Liver (tissue), 9 donors: Measurements from ENCODE around the gene DIPK1A. TPM values are rescaled to one million over a fixed set of nuclear protein-coding genes. Genes with fewer than 3 reads are reported as not detected.

ENCODE experiments used
- DNase-seq: peaks from one replicate; pipeline ENCODE4 v3.0.0-alpha.2; 2017; ENCODE audit warnings: low spot score
- H3K27ac ChIP-seq, 2 donors: one replicate each; pipeline ENCODE4 v1.7.0; 2013; ENCODE audit warnings: inconsistent platforms in 2 of 2, low read length in 2 of 2, control low read depth in 1 of 2, low read depth in 1 of 2, mild to moderate bottlenecking in 1 of 2
- H3K27me3 ChIP-seq, 4 donors: one replicate each; pipeline versions ENCODE4 v1.6.1 to v1.7.0; 2013; ENCODE audit warnings: low read length in 3 of 4, inconsistent platforms in 1 of 4, mild to moderate bottlenecking in 1 of 4, moderate library complexity in 1 of 4; ENCODE audit not compliant: control insufficient read depth in 4 of 4, insufficient read depth in 4 of 4
- H3K36me3 ChIP-seq, 4 donors: one replicate each; pipeline versions ENCODE4 v1.6.1 to v1.7.0; 2013; ENCODE audit warnings: low read length in 3 of 4, mild to moderate bottlenecking in 3 of 4, low read depth in 1 of 4, moderate library complexity in 1 of 4; ENCODE audit not compliant: control insufficient read depth in 4 of 4, insufficient read depth in 3 of 4
- H3K4me1 ChIP-seq, 4 donors: one replicate each; pipeline versions ENCODE4 v1.6.1 to v1.7.0; 2013; ENCODE audit warnings: low read length in 3 of 4, mild to moderate bottlenecking in 3 of 4, moderate library complexity in 1 of 4; ENCODE audit not compliant: control insufficient read depth in 4 of 4, insufficient read depth in 4 of 4
- H3K4me3 ChIP-seq, 3 donors: one replicate each; pipeline versions ENCODE4 v1.6.1 to v1.7.0; 2013; ENCODE audit warnings: low read length in 3 of 3, control low read depth in 1 of 3, low read depth in 1 of 3, mild to moderate bottlenecking in 1 of 3
- H3K9ac ChIP-seq, 2 donors: one replicate each; pipeline ENCODE4 v1.7.0; 2013; ENCODE audit warnings: low read length in 2 of 2, mild to moderate bottlenecking in 2 of 2, moderate library complexity in 2 of 2, control low read depth in 1 of 2, low read depth in 1 of 2
- H3K9me3 ChIP-seq, 4 donors: one replicate each; pipeline versions ENCODE4 v1.6.1 to v1.7.0; 2013; ENCODE audit warnings: low read length in 3 of 4; ENCODE audit not compliant: control insufficient read depth in 4 of 4
- ATF3 ChIP-seq: IDR thresholded peaks from 2 replicates; pipeline ENCODE4 v1.6.1; 2016; ENCODE audit warnings: antibody characterized with exemption
- CTCF ChIP-seq: fragments of 150-350 bp; IDR thresholded peaks from 2 replicates; pipeline ENCODE4 v1.5.1; 2017; ENCODE audit warnings: improper control_type of control experiment, low read depth, low read length; ENCODE audit not compliant: missing input control
- EGR1 ChIP-seq, 2 donors: IDR thresholded peaks; 2 replicates each; pipeline ENCODE4 v1.6.1; 2016 to 2018; ENCODE audit warnings: antibody characterized with exemption in 2 of 2, low read depth in 2 of 2
- FOXA1 ChIP-seq: IDR thresholded peaks from 2 replicates; pipeline ENCODE4 v1.6.1; 2016; ENCODE audit warnings: antibody characterized with exemption
- FOXA2 ChIP-seq: IDR thresholded peaks from 2 replicates; pipeline ENCODE4 v1.6.1; 2016; ENCODE audit warnings: antibody characterized with exemption
- HNF4A ChIP-seq, 2 donors: conservative IDR thresholded peaks; 2 replicates each; pipeline ENCODE4 v1.6.1; 2016; ENCODE audit warnings: antibody characterized with exemption in 2 of 2, mild to moderate bottlenecking in 2 of 2
- HNF4G ChIP-seq: IDR thresholded peaks from 2 replicates; pipeline ENCODE4 v1.6.1; 2016; ENCODE audit warnings: antibody characterized with exemption
- JUND ChIP-seq, 2 donors: IDR thresholded peaks; 2 replicates each; pipeline ENCODE4 v1.6.1; 2016; ENCODE audit warnings: antibody characterized with exemption in 2 of 2
- MAX ChIP-seq: IDR thresholded peaks from 2 replicates; pipeline ENCODE4 v1.6.1; 2016; ENCODE audit warnings: antibody characterized with exemption
- NR2F2 ChIP-seq: IDR thresholded peaks from 2 replicates; pipeline ENCODE4 v1.6.1; 2016; ENCODE audit warnings: antibody characterized with exemption
- RAD21 ChIP-seq, 2 donors: IDR thresholded peaks; 2 replicates each; pipeline ENCODE4 v1.6.1; 2016; ENCODE audit warnings: antibody characterized with exemption in 2 of 2, mild to moderate bottlenecking in 2 of 2
- RXRA ChIP-seq, 2 donors: IDR thresholded peaks; 2 replicates each; pipeline ENCODE4 v1.6.1; 2017 to 2018; ENCODE audit warnings: antibody characterized with exemption in 2 of 2, mild to moderate bottlenecking in 1 of 2
- SP1 ChIP-seq: IDR thresholded peaks from 2 replicates; pipeline ENCODE4 v1.6.1; 2018; ENCODE audit warnings: antibody characterized with exemption, mild to moderate bottlenecking
- TAF1 ChIP-seq: conservative IDR thresholded peaks from 2 replicates; pipeline ENCODE4 v1.6.1; 2016; ENCODE audit warnings: antibody characterized with exemption, mild to moderate bottlenecking
- YY1 ChIP-seq: IDR thresholded peaks from 2 replicates; pipeline ENCODE4 v1.6.1; 2016; ENCODE audit warnings: antibody characterized with exemption, mild to moderate bottlenecking
- WGBS: extraction: QIAGEN DNeasy Blood & Tissue Kit; methylation state at CpG from one replicate; pipeline ENCODE4 v1.1.7; 2013; 5-methylcytosine and 5-hydroxymethylcytosine counted together
- polyA plus RNA-seq, 2 donors: library from polyadenylated mRNA; stranded (reverse) in 1 of 2; unstranded in 1 of 2; fragments of 200-250 nt in 1 of 2; fragments of >200 nt in 1 of 2; fragmentation: Nextera tagmentation in 1 of 2; extraction: Ambion mirVana in 1 of 2; gene quantifications; one replicate each; pipeline versions ENCODE4 v1.2.1 to v1.2.3, GENCODE V29; 2013 to 2015
- total RNA-seq, 2 donors: library from RNA; depleted of rRNA; stranded (reverse); fragments of >200 nt; gene quantifications; one replicate each; pipeline ENCODE4 v1.2.3, GENCODE V29; 2014
- donor health status: healthy.
- donor health status: healthy.
- donor health status: healthy.
- donor health status: healthy.
- donor health status: healthy.

The DIPK1A gene
- total and polyA plus RNA-seq, 4 donors, result 7.9 to 11.6 (median 10.2) TPM

- no peak for TF ChIP-seq RAD21 (IDR thresholded peaks at IDR 0.05)
- no peak for TF ChIP-seq SP1
- no peak for TF ChIP-seq JUND (IDR thresholded peaks at IDR 0.05)
- H3K27ac ChIP-seq, result no peak overlapping the region
- no peaks in the 10 kb centered on the region for H3K36me3 ChIP-seq
- H3K27me3 ChIP-seq, result no peaks in the 10 kb centered on the region
- no peaks in the 10 kb centered on the region for H3K9me3 ChIP-seq
- H3K4me1 ChIP-seq, result no peaks in the 10 kb centered on the region
- H3K9ac ChIP-seq, result no peak overlapping the region
- WGBS, result 44% methylated on average over 2 of the region's 2 CpGs
- H3K4me3 ChIP-seq, result no peak overlapping the region
- DNase-seq, result no peak
Observed at GRCh38 chr1:92989253-92989652, 28.0 kb upstream of the DIPK1A start.

GRCh38 chr1:92987462-92987861 lies 26.2 kb upstream of the DIPK1A start:
- no peak overlapping the region for H3K4me3 ChIP-seq
- H3K9ac ChIP-seq, result no peak overlapping the region
- no peaks in the 10 kb centered on the region for H3K27me3 ChIP-seq
- TF ChIP-seq RAD21 (IDR thresholded peaks at IDR 0.05) (no peak), ATF3 (no peak), FOXA1 (no peak), SP1 (no peak), RXRA (IDR thresholded peaks at IDR 0.05) (no peak), MAX (no peak), NR2F2 (no peak), EGR1 (IDR thresholded peaks at IDR 0.05; ENCODE audit: low read depth in 2 of 2) (no peak), HNF4G (no peak), YY1 (no peak), TAF1 (no peak)
- no peak overlapping the region for H3K27ac ChIP-seq
- H3K9me3 ChIP-seq, result no peaks in the 10 kb centered on the region
- no peaks in the 10 kb centered on the region for H3K36me3 ChIP-seq
- DNase-seq, result no peak
- no peaks in the 10 kb centered on the region for H3K4me1 ChIP-seq

- H3K36me3 ChIP-seq, result no peaks in the 10 kb centered on the region
- no peak for DNase-seq
- no peak overlapping the region for H3K9ac ChIP-seq
- H3K27me3 ChIP-seq, result no peaks in the 10 kb centered on the region
- TF ChIP-seq FOXA1, result no peak
- TF ChIP-seq HNF4A (conservative IDR thresholded peaks at IDR 0.05), result no peak
- no peak for TF ChIP-seq FOXA2
- TF ChIP-seq JUND (IDR thresholded peaks at IDR 0.05), result no peak
- no peak for TF ChIP-seq CTCF
- H3K4me3 ChIP-seq, result no peak overlapping the region
- no peaks in the 10 kb centered on the region for H3K9me3 ChIP-seq
- no peak overlapping the region for H3K27ac ChIP-seq
- H3K4me1 ChIP-seq, result no peaks in the 10 kb centered on the region
Observed at GRCh38 chr1:92985101-92985500, 23.8 kb upstream of the DIPK1A start.
